HFF-Myc (cell line): ENCODE measurements around the gene TMEM39A.

ENCODE experiments used
- DNase-seq: peaks from one replicate; pipeline ENCODE4 v3.0.0-alpha.2; 2011; ENCODE audit warnings: low read depth; ENCODE audit errors: extremely low read depth
- H3K4me3 ChIP-seq: replicated peaks from 2 replicates; pipeline ENCODE4 v1.5.1; 2011; ENCODE audit warnings: low read depth, mild to moderate bottlenecking, control low read depth, low read length
- CTCF ChIP-seq: IDR thresholded peaks from 2 replicates; pipeline ENCODE4 v1.5.1; 2012; ENCODE audit warnings: mild to moderate bottlenecking, low read depth, low read length, control low read depth; ENCODE audit errors: missing control alignments

Gene TMEM39A

GRCh38 chr3:119463171-119464169 is at the start of gene TMEM39A:
TMEM39A (minus strand) TSS chr3:119463615; CDS start chr3:119462074, 1,541 bp downstream.
- H3K4me3 ChIP-seq: peak within 1 kb of the TSS; percentile 88
- peak; percentile 91 for DNase-seq
- TF ChIP-seq CTCF: no peak

- no peak for TF ChIP-seq CTCF
- DNase-seq: no peak
- H3K4me3 ChIP-seq: no peak overlapping the region
Measured at GRCh38 chr3:119510690-119511089, 47.3 kb upstream of the TMEM39A start.

GRCh38 chr3:119508172-119508845 is 44.9 kb upstream of the TMEM39A start:
- DNase-seq: no peak
- no peak for TF ChIP-seq CTCF
- H3K4me3 ChIP-seq: no peak overlapping the region

- DNase-seq: no peak
- no peak overlapping the region for H3K4me3 ChIP-seq
- TF ChIP-seq CTCF: no peak
Measured at GRCh38 chr3:119507404-119507803, 44.0 kb upstream of the TMEM39A start.

DNA sequence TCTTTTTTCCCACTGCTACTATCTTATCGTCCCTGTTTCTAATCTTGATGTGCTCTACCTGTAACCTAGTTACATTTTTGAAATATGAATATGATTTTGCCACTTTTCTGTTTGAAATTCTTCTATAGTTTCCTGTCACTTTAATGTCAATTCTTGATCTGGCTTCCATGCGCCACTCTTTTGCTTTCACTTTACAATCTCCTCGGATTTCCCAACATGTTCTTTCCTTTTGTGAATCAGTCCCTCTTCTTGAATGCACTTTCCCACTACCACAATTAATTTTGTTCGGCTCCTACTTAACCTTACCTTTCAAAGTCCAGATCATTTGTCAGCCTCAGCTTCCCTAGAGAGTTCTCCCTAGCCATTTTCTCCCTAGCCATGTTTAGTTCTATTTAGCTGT is 43.2 kb upstream of the TMEM39A start:
- no peak for TF ChIP-seq CTCF
- H3K4me3 ChIP-seq: no peak overlapping the region
- DNase-seq: no peak

DNA sequence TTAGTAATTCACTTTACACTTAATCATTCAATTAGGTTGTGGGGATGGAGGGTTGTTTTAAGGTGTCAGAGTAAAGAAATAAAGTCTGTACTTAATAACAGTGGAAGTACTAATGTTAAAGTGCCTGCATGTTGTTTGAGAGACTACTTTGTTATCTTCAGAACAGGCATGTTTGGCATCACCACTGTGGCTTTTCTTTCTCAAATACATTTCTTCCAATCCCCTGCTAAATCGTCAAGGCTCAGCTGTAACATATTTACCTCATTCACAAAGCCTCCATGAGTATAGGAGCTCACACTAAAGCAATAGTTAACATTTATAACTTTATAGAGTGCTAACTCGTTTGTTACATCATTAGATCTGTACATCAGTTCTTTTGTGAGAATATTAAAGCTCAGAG is 37.5 kb upstream of the TMEM39A start:
- H3K4me3 ChIP-seq: peak overlapping the region; percentile 94
- DNase-seq: no peak
- TF ChIP-seq CTCF: no peak
